ENCODE data around the gene RABGEF1. TPM values are rescaled to one million over a fixed set of nuclear protein-coding genes. Genes with fewer than 3 reads are reported as not detected.
"Not testable (repeated sequence)": the region's sequence is repeated elsewhere in the genome, so short reads cannot be mapped to it uniquely, and the experiment has no call there.

RABGEF1 gene
- total RNA-seq, 1 donor from 2014 or later: 19.2 TPM

GRCh38 chr7:66839814-66840213, 99.3 kb downstream of the RABGEF1 start:
- no peak overlapping the region for H3K4me3 ChIP-seq (ENCODE audit: low read depth, low read length)
- TF ChIP-seq, protein P1, sequence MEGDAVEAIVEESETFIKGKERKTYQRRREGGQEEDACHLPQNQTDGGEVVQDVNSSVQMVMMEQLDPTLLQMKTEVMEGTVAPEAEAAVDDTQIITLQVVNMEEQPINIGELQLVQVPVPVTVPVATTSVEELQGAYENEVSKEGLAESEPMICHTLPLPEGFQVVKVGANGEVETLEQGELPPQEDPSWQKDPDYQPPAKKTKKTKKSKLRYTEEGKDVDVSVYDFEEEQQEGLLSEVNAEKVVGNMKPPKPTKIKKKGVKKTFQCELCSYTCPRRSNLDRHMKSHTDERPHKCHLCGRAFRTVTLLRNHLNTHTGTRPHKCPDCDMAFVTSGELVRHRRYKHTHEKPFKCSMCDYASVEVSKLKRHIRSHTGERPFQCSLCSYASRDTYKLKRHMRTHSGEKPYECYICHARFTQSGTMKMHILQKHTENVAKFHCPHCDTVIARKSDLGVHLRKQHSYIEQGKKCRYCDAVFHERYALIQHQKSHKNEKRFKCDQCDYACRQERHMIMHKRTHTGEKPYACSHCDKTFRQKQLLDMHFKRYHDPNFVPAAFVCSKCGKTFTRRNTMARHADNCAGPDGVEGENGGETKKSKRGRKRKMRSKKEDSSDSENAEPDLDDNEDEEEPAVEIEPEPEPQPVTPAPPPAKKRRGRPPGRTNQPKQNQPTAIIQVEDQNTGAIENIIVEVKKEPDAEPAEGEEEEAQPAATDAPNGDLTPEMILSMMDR (conservative IDR thresholded peaks at IDR 0.05; ENCODE audit: low read depth, low read length): no peak
- DNase-seq (ENCODE audit: low read depth): no peak

GRCh38 chr7:66840316-66840715, 99.8 kb downstream of the RABGEF1 start:
- TF ChIP-seq, protein P1 (conservative IDR thresholded peaks at IDR 0.05; ENCODE audit: low read depth, low read length): no peak

DNA sequence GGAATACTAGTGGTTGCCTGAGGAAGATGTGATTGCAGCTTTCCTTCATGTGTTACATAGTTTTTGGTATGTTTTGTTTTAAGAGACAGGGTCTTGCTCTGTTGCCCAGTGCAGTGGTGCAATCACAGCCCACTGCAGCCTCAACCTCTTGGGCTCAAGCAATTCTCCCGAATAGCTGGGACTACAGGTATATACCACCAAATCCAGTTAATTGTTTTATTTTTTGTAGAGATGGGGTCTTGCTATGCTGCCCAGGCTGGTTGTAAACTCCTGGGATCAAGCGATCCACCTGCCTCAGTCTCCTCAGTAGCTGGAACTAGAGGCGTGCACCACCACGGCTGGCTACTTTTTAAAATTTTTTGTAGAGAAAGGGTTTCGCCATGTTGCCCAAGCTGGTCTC, 101.4 kb downstream of the RABGEF1 start:
- no peak for DNase-seq (ENCODE audit: low read depth)
- TF ChIP-seq, protein P1 (conservative IDR thresholded peaks at IDR 0.05; ENCODE audit: low read depth, low read length): no peak

More at GRCh38 chr7:66840316-66840715, 99.8 kb downstream of the RABGEF1 start:
- DNase-seq (ENCODE audit: low read depth): no peak
- no peak overlapping the region for H3K4me3 ChIP-seq (ENCODE audit: low read depth, low read length)

DNA sequence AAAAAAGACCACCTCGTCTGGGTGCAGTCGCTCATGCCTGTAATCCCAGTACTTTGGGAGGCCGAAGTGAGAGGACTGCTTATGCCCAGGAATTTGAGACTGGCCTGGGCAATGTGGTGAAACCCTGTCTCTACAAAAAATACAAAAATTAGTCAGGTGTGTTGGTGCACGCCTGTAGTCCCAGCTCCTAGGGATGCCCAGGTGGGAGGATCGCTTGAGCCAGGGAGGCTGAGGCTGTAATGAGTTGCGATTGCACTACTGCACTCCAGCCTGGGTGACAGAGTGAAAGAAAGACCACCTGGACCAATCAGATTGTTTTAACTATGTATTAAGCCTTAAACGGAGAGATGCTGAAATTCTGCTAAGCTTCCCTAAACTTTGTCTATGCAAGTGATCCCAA, 103.0 kb downstream of the RABGEF1 start:
- H3K4me3 ChIP-seq (ENCODE audit: low read depth, low read length): peak overlapping the region; percentile 97
- not testable (repeated sequence) for DNase-seq (ENCODE audit: low read depth)

More for the DNA sequence above, 101.4 kb downstream of the RABGEF1 start:
- H3K4me3 ChIP-seq (ENCODE audit: low read depth, low read length): no peak overlapping the region

DNA sequence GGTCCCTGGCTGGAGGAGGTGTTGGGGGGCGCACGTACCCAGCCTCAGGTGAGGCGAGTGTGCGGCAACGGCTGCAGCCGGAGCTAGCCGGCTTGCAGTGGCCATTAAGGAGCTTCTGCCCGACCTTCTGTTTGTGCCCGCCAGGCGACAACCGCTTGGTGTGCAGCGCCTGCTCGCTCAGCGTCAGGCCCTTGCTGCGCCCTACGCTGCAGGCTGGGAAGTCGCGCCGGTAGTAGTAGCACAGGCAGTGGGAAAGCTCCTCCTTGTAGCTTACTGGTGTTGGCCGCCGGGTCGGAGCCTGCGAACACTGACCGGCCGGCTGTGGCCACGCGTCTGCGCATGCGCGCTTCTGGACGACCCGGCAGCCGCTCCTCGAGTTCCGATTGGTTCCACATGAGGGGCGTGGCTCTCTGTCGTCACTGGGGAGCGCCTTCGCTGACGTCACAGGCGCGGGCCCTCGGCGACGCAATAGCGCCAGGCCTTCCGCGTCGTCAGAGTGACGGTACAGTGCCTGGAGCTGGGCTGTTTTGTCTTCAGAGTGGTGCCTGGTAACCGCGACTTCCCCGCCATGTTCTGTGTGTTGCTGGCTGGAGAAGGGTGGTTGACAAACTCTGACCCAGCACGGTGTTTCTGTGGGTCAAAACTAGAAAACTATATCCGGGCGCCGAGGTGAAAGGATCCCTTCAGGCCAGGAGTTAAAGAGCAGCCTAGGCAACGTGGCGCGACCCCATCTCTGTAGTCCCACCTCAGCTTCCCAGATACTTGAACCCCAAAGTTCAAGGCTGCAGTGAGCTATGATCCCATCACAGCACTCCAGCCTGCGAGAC, 104.2 kb downstream of the RABGEF1 start:
- H3K4me3 ChIP-seq (ENCODE audit: low read depth, low read length): peak overlapping the region; percentile 97
- DNase-seq (ENCODE audit: low read depth): peak; percentile 60
- TF ChIP-seq, protein P1 (conservative IDR thresholded peaks at IDR 0.05; ENCODE audit: low read depth, low read length): no peak

- H3K4me3 ChIP-seq (ENCODE audit: low read depth, low read length): peak overlapping the region; percentile 97
- DNase-seq (ENCODE audit: low read depth): no peak
- TF ChIP-seq, protein P1 (conservative IDR thresholded peaks at IDR 0.05; ENCODE audit: low read depth, low read length): no peak
These were observed 105.0 kb downstream of the RABGEF1 start for GRCh38 chr7:66845379-66846095.

DNA sequence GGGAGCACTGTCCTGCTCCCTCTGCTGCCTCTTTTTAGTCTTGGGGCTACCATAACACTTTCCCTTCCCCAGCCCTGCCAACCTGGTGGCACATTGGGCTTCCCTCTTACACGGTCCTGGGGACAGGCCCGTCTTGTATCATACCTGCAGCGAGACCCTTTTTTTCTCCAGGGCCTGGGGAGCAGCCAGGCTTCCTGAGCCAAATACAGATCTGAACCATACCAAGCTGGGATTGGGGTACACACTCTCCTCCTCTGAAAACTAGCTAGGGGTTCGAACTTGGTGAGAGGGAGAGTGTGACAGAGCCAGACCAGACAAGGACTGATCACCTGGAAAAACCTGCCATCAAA, 105.5 kb downstream of the RABGEF1 start:
- not testable (repeated sequence) for H3K4me3 ChIP-seq (ENCODE audit: low read depth, low read length); DNase-seq (ENCODE audit: low read depth)

DNA sequence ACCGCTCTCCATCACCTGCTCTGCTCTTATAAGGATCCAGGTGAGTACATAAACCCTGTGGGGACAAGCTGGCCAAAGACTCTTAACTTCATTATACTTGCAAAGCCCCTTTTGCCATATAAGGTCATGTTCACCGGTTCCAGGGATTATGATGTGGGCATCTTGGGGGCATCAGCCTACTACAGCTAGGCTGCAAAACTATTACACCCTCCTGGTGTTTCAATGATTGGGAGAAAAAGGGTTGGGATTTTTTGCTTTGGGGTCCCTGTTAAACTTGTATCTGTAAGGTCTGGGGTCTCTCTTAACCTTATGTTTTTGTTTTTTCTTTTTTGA, 107.0 kb downstream of the RABGEF1 start:
- H3K4me3 ChIP-seq (ENCODE audit: low read depth, low read length); DNase-seq (ENCODE audit: low read depth): not testable (repeated sequence)

Data from epithelial cell of proximal tubule (primary cell).